Esophagus (tissue), 2 donors: ENCODE data around the gene MSMP. TPM values are rescaled to one million over a fixed set of nuclear protein-coding genes. Genes with fewer than 3 reads are reported as not detected.

Source experiments
- H3K27ac ChIP-seq, 2 donors: one replicate each; pipeline ENCODE4 v1.5.1; 2013; ENCODE audit warnings: low read depth in 2 of 2, mild to moderate bottlenecking in 2 of 2, inconsistent platforms in 1 of 2, low read length in 1 of 2, moderate library complexity in 1 of 2
- H3K27me3 ChIP-seq, 2 donors: one replicate each; pipeline ENCODE4 v1.6.1; 2013; ENCODE audit warnings: low read length in 2 of 2, control low read depth in 1 of 2, mild to moderate bottlenecking in 1 of 2; ENCODE audit not compliant: insufficient read depth in 2 of 2, control insufficient read depth in 1 of 2
- H3K36me3 ChIP-seq, 2 donors: one replicate each; pipeline ENCODE4 v1.6.1; 2013; ENCODE audit warnings: low read length in 1 of 2; ENCODE audit not compliant: control insufficient read depth in 2 of 2, insufficient read depth in 2 of 2
- H3K4me1 ChIP-seq, 2 donors: one replicate each; pipeline ENCODE4 v1.6.1; 2013; ENCODE audit warnings: low read length in 1 of 2; ENCODE audit not compliant: control insufficient read depth in 2 of 2, insufficient read depth in 2 of 2
- H3K4me3 ChIP-seq, 2 donors: one replicate each; pipeline ENCODE4 v1.5.1; 2013; ENCODE audit warnings: low read length in 2 of 2, mild to moderate bottlenecking in 2 of 2, low read depth in 1 of 2, moderate library complexity in 1 of 2
- H3K9me3 ChIP-seq, 2 donors: one replicate each; pipeline ENCODE4 v1.6.1; 2013; ENCODE audit warnings: mild to moderate bottlenecking in 2 of 2, low read depth in 1 of 2, low read length in 1 of 2, moderate library complexity in 1 of 2; ENCODE audit not compliant: control insufficient read depth in 2 of 2, insufficient read depth in 1 of 2
- whole genome bisulfite sequencing, 2 donors: extraction: QIAGEN DNeasy Blood & Tissue Kit; methylation state at CpG; one replicate each; pipeline ENCODE4 v1.1.7; 2013; 5-methylcytosine and 5-hydroxymethylcytosine counted together
- polyA plus RNA-seq, 2 donors: library from polyadenylated mRNA; stranded (reverse); fragments of 200-250 nt; gene quantifications; one replicate each; pipeline ENCODE4 v1.2.3, GENCODE V29; 2013
- donor health status: healthy with polysubstance abuse.
- donor health status: Bipolar disorder and iron deficiency.

The MSMP gene
- polyA plus RNA-seq, 2 donors: 0.06 TPM; not detected in 1

DNA sequence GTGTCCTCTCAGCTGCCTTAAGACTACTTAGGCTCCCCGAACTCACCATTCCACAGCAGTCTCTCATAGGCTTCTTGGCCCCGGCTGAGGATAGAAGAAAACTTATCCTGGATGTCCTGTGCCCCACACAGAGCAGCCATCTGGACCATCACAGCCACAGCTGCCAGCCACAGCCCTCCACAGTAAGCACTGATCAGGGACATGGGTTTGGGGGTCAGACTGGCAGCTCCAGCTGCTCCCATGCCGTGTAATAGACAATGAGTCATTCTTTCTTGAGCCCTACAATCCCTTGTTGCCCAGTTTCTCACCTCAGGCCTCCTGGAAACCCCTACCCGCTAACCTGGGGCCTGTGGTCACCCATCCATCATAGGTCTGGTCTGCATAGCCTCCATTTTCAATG, 15.9 kb downstream of the MSMP start:
- Histone ChIP-seq H3K27ac (no peak overlapping the region), H3K4me3 (no peak overlapping the region), H3K9me3 (no peaks in the 10 kb centered on the region), H3K4me1 (no peaks in the 10 kb centered on the region), H3K27me3 (no peaks in the 10 kb centered on the region), H3K36me3 (peaks cover 26 to 61% of the 10 kb centered on the region in 2 donors)
- 77 to 79% methylated on average over 4 of the region's 4 CpGs for WGBS, 2 donors

DNA sequence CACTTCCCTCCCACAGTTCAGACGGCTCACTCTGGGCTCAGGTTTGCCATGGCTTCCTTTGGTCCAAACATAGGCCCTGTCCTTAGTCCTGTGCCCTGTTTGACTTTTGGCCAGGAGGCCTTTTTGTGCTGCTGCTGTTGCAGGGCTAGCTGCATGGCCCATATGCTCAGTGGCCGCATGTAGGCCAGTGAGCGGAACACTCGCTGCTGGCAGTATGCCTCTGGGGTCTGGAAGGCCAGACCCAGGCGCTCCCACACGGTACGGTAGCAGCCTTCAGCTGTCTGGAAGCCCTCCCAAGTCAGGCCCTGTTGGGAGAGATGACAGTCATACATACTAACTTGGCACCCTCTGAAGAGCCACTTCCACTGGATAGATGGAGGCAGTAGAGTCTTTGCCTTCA, 16.9 kb downstream of the MSMP start:
- Histone ChIP-seq H3K27ac (no peak overlapping the region), H3K4me3 (no peak overlapping the region), H3K9me3 (no peaks in the 10 kb centered on the region), H3K27me3 (no peaks in the 10 kb centered on the region), H3K4me1 (peaks cover 0 to 4% of the 10 kb centered on the region in 2 donors), H3K36me3 (peaks cover 26 to 59% of the 10 kb centered on the region in 2 donors)
- WGBS, 2 donors: 72 to 78% methylated on average over 7 of the region's 7 CpGs

DNA sequence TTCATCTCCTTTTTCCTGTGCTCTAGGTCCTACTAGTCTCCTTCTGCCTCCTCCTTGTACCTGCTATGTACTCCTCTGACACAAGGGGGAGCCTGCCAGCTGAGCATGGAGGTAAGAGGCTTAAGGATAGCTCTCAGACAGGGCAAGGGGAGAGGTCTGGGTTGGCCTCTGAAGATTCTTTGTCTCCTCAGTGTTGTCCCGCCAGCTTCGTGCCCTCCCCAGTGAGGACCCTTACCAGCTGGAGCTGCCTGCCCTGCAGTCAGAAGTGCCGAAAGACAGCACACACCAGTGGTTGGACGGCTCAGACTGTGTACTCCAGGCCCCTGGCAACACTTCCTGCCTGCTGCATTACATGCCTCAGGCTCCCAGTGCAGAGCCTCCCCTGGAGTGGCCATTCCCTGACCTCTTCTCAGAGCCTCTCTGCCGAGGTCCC, 17.9 kb downstream of the MSMP start:
- no peaks in the 10 kb centered on the region for H3K27me3 ChIP-seq
- H3K27ac ChIP-seq: no peak overlapping the region
- H3K36me3 ChIP-seq: peaks cover 21 to 51% of the 10 kb centered on the region in 2 donors
- H3K9me3 ChIP-seq: no peaks in the 10 kb centered on the region
- no peak overlapping the region for H3K4me3 ChIP-seq
- 38 to 57% methylated on average over 5 of the region's 5 CpGs for WGBS, 2 donors
- peaks cover 0 to 8% of the 10 kb centered on the region in 2 donors for H3K4me1 ChIP-seq

DNA sequence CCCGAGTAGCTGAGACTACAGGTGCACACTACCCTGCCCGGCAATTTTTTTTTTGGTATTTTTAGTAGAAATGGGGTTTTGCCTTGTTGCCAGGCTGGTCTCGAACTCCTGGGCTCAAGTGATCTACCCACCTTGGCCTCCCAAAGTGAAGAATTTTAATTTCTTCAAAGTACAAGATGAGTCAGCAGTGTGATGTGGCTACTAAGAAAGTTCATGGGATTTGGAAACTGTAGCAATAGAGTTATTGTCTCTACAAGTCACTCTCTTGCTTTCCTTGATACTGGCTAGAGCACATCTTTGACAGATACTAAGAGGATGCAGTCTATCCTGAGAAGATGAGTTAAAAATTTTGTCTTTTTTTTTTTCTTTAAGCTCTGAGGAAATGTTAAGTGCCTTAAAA, 20.0 kb downstream of the MSMP start:
- Histone ChIP-seq H3K9me3 (no peaks in the 10 kb centered on the region), H3K27me3 (no peaks in the 10 kb centered on the region), H3K4me1 (peaks cover 4 to 10% of the 10 kb centered on the region in 2 donors), H3K36me3 (peaks cover 14 to 30% of the 10 kb centered on the region in 2 donors), H3K27ac (no peak overlapping the region), H3K4me3 (no peak overlapping the region)
- WGBS, 2 donors: 83 to 91% methylated on average over 3 of the region's 3 CpGs

DNA sequence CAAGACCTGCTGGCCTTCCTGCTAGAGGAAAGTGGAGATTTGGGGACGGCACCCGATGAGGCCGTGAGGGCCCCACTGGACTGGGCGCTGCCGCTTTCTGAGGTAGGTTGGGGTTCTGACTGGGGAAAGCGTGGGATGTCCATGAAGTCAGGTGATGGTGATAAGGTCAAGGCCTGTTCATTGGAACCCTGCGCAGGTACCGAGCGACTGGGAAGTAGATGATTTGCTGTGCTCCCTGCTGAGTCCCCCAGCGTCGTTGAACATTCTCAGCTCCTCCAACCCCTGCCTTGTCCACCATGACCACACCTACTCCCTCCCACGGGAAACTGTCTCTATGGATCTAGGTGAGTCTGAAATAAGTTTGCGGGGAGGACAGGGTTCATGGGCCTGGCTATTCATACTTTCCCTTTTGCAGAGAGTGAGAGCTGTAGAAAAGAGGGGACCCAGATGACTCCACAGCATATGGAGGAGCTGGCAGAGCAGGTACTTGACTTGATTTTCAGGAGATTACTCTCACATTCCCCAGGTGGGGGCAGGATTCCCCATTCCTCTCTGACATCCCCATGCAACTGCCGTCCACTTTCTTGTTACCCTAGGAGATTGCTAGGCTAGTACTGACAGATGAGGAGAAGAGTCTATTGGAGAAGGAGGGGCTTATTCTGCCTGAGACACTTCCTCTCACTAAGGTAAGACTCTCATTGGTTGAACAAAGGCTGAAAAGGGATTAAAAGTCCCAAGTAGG, 21.1 kb downstream of the MSMP start:
- Histone ChIP-seq H3K36me3 (peaks cover 5 to 21% of the 10 kb centered on the region in 2 donors), H3K27me3 (no peaks in the 10 kb centered on the region), H3K4me1 (peaks cover 10 to 11% of the 10 kb centered on the region in 2 donors), H3K9me3 (no peaks in the 10 kb centered on the region), H3K4me3 (peak overlapping the region; percentile 81 to 83), H3K27ac (peak overlapping the region; percentile 99)
- WGBS, 2 donors: 1 to 2% methylated on average over 14 of the region's 14 CpGs

DNA sequence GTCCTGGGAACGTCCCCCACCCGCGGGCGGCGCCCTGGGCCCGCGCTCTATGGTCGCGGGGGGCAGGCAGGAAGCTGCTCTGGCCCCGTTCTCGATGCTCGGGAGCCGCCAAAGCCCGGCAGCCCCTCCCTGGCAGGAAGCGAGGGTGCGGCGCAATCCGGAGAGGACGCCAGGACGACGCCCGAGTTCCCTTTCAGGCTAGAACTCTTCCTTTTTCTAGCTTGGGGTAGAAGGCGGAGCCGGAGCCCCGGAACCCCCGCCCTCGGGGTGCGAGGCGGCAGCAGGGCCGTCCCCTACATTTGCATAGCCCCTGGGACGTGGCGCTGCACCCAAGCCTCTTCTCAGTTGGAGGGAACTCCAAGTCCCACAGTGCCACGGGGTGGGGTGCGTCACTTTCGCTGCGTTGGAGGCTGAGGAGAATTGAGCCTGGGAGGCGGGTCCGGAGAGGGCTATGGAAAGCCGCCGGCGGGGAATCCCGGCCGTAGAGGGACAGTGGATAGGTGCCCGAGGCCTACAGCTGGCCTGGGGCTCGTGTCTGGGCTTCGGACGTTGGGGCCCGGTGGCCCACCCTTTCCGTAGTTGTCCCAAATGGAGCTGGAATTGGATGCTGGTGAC, 21.8 kb downstream of the MSMP start, which contains the start of the genes CREB3 and TLN1:
TSS of gene CREB3 (plus strand) at position 482 of the 615 bp plus-strand sequence. CDS start at position 589, 107 bp downstream.
TSS of gene TLN1 (minus strand) at position 11 of the 615 bp plus-strand sequence. CDS start 6,501 bp downstream, outside the sequence.
- no peaks in the 10 kb centered on the region for H3K9me3 ChIP-seq
- peak within 1 kb of the TSS; percentile 81 to 83 for H3K4me3 ChIP-seq
- H3K4me1 ChIP-seq: peaks cover 10 to 11% of the 10 kb centered on the region in 2 donors
- peak within 1 kb of the TSS; percentile 99 for H3K27ac ChIP-seq
- peaks cover 4 to 16% of the 10 kb centered on the region in 2 donors for H3K36me3 ChIP-seq
- WGBS, 2 donors: 0% methylated on average over 49 of the region's 49 CpGs
- no peaks in the 10 kb centered on the region for H3K27me3 ChIP-seq

DNA sequence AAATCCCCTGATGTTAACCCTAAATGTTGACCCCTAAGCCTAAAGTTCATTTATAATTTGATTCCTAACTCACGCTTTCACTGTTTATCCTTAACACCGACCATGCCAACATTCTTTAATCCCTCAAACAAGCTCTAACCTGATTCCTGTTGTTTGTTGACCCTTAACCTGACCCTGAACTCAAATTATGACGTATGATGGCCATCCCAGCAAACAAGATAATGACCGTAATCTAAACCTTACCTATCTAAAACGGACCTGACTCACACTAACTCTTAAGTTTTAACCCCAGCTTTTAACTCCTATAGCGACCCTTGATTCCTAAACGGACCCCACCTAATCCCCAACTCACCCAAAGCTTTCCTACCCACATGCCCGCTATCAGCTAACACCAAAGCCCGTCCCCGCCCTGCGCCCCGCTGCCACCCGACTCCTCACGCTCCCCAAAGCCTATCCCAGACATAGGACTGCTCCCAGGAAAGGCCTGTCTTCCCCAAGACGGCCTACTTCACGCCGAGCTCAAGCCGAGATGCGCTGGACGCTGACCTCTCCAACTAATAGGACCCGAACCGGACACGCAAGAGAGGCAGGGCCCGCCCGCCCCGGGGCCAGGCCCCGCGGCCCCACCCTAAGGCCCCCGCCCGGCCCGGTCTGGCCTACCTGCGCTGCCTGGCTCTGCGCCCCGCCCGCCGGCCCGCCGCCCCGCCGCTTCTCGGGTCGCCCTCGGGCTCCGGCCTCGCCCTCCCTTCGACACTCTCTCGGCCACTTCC, 22.5 kb downstream of the MSMP start:
- WGBS, 2 donors: 1% methylated on average over 42 to 47 of the region's 47 CpGs
- no peaks in the 10 kb centered on the region for H3K27me3 ChIP-seq
- peaks cover 4 to 9% of the 10 kb centered on the region in 2 donors for H3K36me3 ChIP-seq
- H3K4me1 ChIP-seq: peaks cover 10 to 14% of the 10 kb centered on the region in 2 donors
- peak overlapping the region; percentile 99 for H3K27ac ChIP-seq
- H3K4me3 ChIP-seq: peak overlapping the region; percentile 81 to 83
- H3K9me3 ChIP-seq: no peaks in the 10 kb centered on the region

DNA sequence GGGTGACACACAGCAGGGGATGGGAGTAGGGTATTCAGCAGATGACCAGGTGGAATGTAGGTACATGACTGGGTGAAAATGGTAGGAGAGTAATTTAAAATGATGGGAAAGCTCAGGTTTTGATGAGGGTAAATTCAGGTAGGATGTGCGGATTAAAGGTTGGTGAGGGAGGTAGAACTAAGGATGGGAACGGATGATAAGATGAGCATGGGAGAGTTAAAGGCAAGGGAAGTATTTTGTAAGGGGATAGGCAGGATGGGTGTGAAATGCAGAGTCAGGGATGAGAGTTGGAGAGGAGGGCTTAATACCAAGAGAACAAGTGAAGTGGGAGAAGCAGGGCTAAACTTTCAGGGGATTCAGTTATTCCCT, 23.6 kb downstream of the MSMP start:
- 66 to 76% methylated on average over 2 of the region's 2 CpGs for WGBS, 2 donors
- peak overlapping the region; percentile 86 to 99 for H3K27ac ChIP-seq
- H3K27me3 ChIP-seq: no peaks in the 10 kb centered on the region
- peaks cover 10 to 14% of the 10 kb centered on the region in 2 donors for H3K4me1 ChIP-seq
- no peaks in the 10 kb centered on the region for H3K9me3 ChIP-seq
- peaks cover 3% of the 10 kb centered on the region in 2 donors for H3K36me3 ChIP-seq
- peak overlapping the region in 1 of 2 donors; percentile 9 for H3K4me3 ChIP-seq

DNA sequence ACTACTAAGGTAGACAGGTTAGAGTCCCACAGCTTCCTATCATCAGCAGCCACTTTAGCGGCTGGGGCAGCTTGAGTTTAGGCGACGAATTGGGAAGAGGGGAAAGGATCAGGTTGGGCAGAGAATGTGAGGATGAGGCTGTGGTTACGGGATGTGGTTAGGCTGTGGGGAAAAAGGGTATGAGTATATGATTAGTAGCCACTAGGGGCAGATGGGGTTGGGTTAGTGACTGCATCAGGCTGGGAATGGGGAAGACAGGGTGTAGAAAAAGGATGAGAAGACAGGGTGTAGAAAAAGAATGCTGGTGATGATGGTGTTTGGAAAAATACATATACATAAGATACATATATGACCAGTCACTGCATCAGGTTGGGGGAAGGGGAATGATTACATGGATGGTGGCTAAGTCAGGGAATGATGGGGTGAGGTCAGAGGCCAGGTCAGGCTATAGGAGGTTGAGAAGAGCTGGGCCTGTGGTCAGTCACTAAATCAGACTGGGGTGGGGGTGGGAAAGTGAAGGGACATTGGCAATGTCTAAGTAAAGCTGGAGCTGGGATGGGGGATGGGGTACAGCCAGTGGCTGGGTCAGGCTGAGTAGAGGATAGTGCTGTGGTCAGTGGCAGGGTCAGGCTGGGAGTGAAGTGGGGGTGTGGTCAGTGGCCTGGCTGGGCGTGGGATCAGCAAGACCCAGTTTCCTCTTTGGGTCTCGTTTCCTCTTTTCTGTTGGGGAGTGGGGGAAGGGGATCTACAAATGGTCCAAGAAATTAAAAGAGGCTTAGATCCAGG, 24.2 kb downstream of the MSMP start:
- no peaks in the 10 kb centered on the region for H3K9me3 ChIP-seq
- H3K4me1 ChIP-seq: peaks cover 10 to 14% of the 10 kb centered on the region in 2 donors
- H3K4me3 ChIP-seq: peak overlapping the region; percentile 3 to 9
- 33 to 40% methylated on average over 6 of the region's 6 CpGs for WGBS, 2 donors
- peaks cover 0 to 8% of the 10 kb centered on the region in 2 donors for H3K36me3 ChIP-seq
- no peaks in the 10 kb centered on the region for H3K27me3 ChIP-seq
- H3K27ac ChIP-seq: peak overlapping the region; percentile 86 to 99
